Suprapubic skin (tissue), 4 donors: Measurements from ENCODE around the gene PCBP3.

Experiments used
- CTCF ChIP-seq, 2 donors: fragments of 200-600 bp in 1 of 2; fragments of 450-650 bp in 1 of 2; sonication (generic) in 1 of 2; IDR thresholded peaks; one replicate each; pipeline ENCODE4 v1.5.1; 2016 to 2019; ENCODE audit warnings: antibody characterized with exemption in 2 of 2, mild to moderate bottlenecking in 1 of 2, moderate library complexity in 1 of 2
- EP300 ChIP-seq: sonication (generic); formaldehyde crosslinking; IDR thresholded peaks from one replicate; pipeline ENCODE4 v1.6.1; 2017; ENCODE audit warnings: antibody characterized with exemption
- POLR2AphosphoS5 ChIP-seq, 3 donors: sonication (generic); formaldehyde crosslinking; IDR thresholded peaks; one replicate each; pipeline ENCODE4 v1.6.1; 2017; ENCODE audit warnings: antibody characterized with exemption in 3 of 3

- TF ChIP-seq CTCF (IDR thresholded peaks at IDR 0.05) (no peak), POLR2AphosphoS5 (IDR thresholded peaks at IDR 0.05) (no peak), EP300 (no peak)
Observed at GRCh38 chr21:45735259-45736000, 91.9 kb downstream of the PCBP3 start.
